Measurements from ENCODE around the gene EPG5. TPM values are rescaled to one million over a fixed set of nuclear protein-coding genes. Genes with fewer than 3 reads are reported as not detected.
"Not testable (repeated sequence)": the region's sequence is repeated elsewhere in the genome, so short reads cannot be mapped to it uniquely, and the experiment has no call there.

Gene EPG5
- total and polyA plus RNA-seq, 7 experiments from 2014 or later, result 6.3 to 54.8 (median 26.8) TPM

DNA sequence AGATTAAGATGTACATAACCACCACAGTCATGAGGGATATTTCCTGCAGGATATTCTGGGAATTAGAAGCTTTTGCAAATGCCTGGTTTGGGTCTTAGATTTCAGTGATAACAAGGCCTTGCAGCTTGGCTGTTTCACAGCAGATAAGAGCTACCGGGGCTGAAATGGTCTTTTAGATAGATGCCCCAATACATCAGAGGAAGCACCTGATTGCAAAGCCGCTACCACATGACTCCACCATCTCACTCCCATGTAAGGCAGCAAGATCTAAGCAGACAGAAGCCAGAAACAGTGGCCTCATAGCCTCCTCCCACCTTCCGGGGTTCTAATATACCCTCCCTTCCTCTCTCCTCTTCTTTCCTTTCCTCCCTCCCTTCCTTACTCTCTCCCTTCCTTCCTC lies 31.1 kb upstream of the EPG5 start:
- Histone ChIP-seq H3K4me3 (ENCODE audit: low read length) (peak overlapping the region; percentile 61), H3K27ac (ENCODE audit: low read depth, low read length) (peak overlapping the region; percentile 65)

GRCh38 chr18:45997700-45998151 lies 30.6 kb upstream of the EPG5 start:
- ATAC-seq, result peak; percentile 71
- Histone ChIP-seq H3K4me3 (ENCODE audit: low read length) (peak overlapping the region; percentile 61), H3K27me3 (ENCODE audit: control insufficient read depth in 2 of 2, insufficient read depth in 2 of 2, low read length in 2 of 2) (no peaks in the 10 kb centered on the region), H3K9me3 (ENCODE audit: control insufficient read depth in 2 of 3, low read length in 3 of 3) (peaks cover 0 to 7% (median 0%) of the 10 kb centered on the region in 3 experiments), H3K4me1 (ENCODE audit: control insufficient read depth in 2 of 2, insufficient read depth in 2 of 2, low read length in 2 of 2) (peaks cover 0 to 44% of the 10 kb centered on the region in 2 donors), H3K36me3 (ENCODE audit: control insufficient read depth in 2 of 3, insufficient read depth in 3 of 3, low read length in 3 of 3) (no peaks in the 10 kb centered on the region), H3K27ac (ENCODE audit: low read depth, low read length) (peak overlapping the region; percentile 65)
- peak in 7 of 9 donors; percentile 8 to 40 (median 27) for DNase-seq
- Mint-ChIP-seq H3K27me3 (peaks cover 0 to under 1% (median 0%) of the 10 kb centered on the region in 5 donors), H3K27ac (peak overlapping the region; percentile 76 to 94 (median 87)), H3K9me3 (peaks cover 0 to 15% (median 8%) of the 10 kb centered on the region in 11 donors), H3K4me3 (peak overlapping the region; percentile 63 to 83 (median 78)), H3K4me1 (peaks cover 20 to 62% (median 52%) of the 10 kb centered on the region in 7 donors), H3K36me3 (peaks cover 0 to 28% (median 19%) of the 10 kb centered on the region in 5 donors)
- ChIA-PET CTCF (interaction anchor here (0.6 to 1.4 kb wide), 4 partner anchors 74 to 332 kb away, joined by 3 to 7 read pairs (median 3); partner anchors contain the start of gene PSTPIP2), POLR2A (interaction anchor here (0.6 to 2.8 kb wide), 6 partner anchors 19 to 310 kb away, joined by 3 to 13 read pairs (median 3); partner anchors contain the start of gene PSTPIP2)
- intact Hi-C loops (cut with micrococcal nuclease), result loop anchor here (1.0 to 5.0 kb wide), 5 partner anchors 30 to 101 kb away; partner anchors contain the start of genes ATP5F1A (in 1 of the 2) and EPG5 (in 1 of the 2)

More for the DNA sequence above, 31.1 kb upstream of the EPG5 start:
- H3K4me1 ChIP-seq (ENCODE audit: control insufficient read depth in 2 of 2, insufficient read depth in 2 of 2, low read length in 2 of 2), result peaks cover 0 to 44% of the 10 kb centered on the region in 2 donors
- peaks cover 0 to 4% (median 0%) of the 10 kb centered on the region in 3 experiments for H3K36me3 ChIP-seq (ENCODE audit: control insufficient read depth in 2 of 3, insufficient read depth in 3 of 3, low read length in 3 of 3)
- Mint-ChIP-seq H3K27me3 (peaks cover 0 to 2% (median 0%) of the 10 kb centered on the region in 5 donors), H3K27ac (peak overlapping the region; percentile 76 to 94 (median 87)), H3K4me1 (peaks cover 20 to 62% (median 52%) of the 10 kb centered on the region in 7 donors), H3K9me3 (peaks cover 0 to 18% (median 10%) of the 10 kb centered on the region in 11 donors), H3K4me3 (peak overlapping the region; percentile 63 to 83 (median 78)), H3K36me3 (peaks cover 0 to 30% (median 23%) of the 10 kb centered on the region in 5 donors)
- DNase-seq, result peak in 7 of 9 donors; percentile 8 to 38 (median 26)
- ChIA-PET CTCF (interaction anchor here (1.1 to 1.4 kb wide), 2 partner anchors 74 to 76 kb away, joined by 3 to 7 read pairs; partner anchors contain the start of gene PSTPIP2), POLR2A (interaction anchor here (1.0 to 2.8 kb wide), 3 partner anchors 29 to 73 kb away, joined by 3 to 13 read pairs (median 4); partner anchors contain the start of gene PSTPIP2)
- ATAC-seq, result peak; percentile 76
- no peaks in the 10 kb centered on the region for H3K27me3 ChIP-seq (ENCODE audit: control insufficient read depth in 2 of 2, insufficient read depth in 2 of 2, low read length in 2 of 2)
- H3K9me3 ChIP-seq (ENCODE audit: control insufficient read depth in 2 of 3, low read length in 3 of 3), result peaks cover 0 to 7% (median 0%) of the 10 kb centered on the region in 3 experiments
- intact Hi-C loops (cut with micrococcal nuclease), result loop anchor here (1.0 to 5.0 kb wide), 4 partner anchors 30 to 100 kb away; partner anchors contain the start of genes ATP5F1A (in 1 of the 2) and EPG5 (in 1 of the 2)

- peaks cover 0 to 14% (median 0%) of the 10 kb centered on the region in 3 experiments for H3K36me3 ChIP-seq (ENCODE audit: control insufficient read depth in 2 of 3, insufficient read depth in 3 of 3, low read length in 3 of 3)
- CTCF ChIA-PET, result no interaction called here
Measured at GRCh38 chr18:45995461-45995860, 28.3 kb upstream of the EPG5 start.

GRCh38 chr18:45993438-45993837 lies 26.3 kb upstream of the EPG5 start:
- H3K27ac Mint-ChIP-seq, result peak overlapping the region in 1 of 9 donors; percentile 68
- Histone ChIP-seq H3K27ac (ENCODE audit: low read depth, low read length) (no peak overlapping the region), H3K9me3 (ENCODE audit: control insufficient read depth in 2 of 3, low read length in 3 of 3) (no peaks in the 10 kb centered on the region), H3K4me1 (ENCODE audit: control insufficient read depth in 2 of 2, insufficient read depth in 2 of 2, low read length in 2 of 2) (peaks cover 0 to 20% of the 10 kb centered on the region in 2 donors), H3K4me3 (ENCODE audit: low read length) (no peak overlapping the region), H3K36me3 (ENCODE audit: control insufficient read depth in 2 of 3, insufficient read depth in 3 of 3, low read length in 3 of 3) (peaks cover 0 to 24% (median 0%) of the 10 kb centered on the region in 3 experiments), H3K27me3 (ENCODE audit: control insufficient read depth in 2 of 2, insufficient read depth in 2 of 2, low read length in 2 of 2) (no peaks in the 10 kb centered on the region)
- POLR2A ChIA-PET, result no interaction called here
- no peak for ATAC-seq
- H3K4me3 Mint-ChIP-seq, result no peak overlapping the region
- no peaks in the 10 kb centered on the region for H3K27me3 Mint-ChIP-seq
- intact Hi-C loops (cut with micrococcal nuclease), result no loop called here
- CTCF ChIA-PET, result interaction anchor here (1.3 kb wide), 1 partner anchor 79 kb away, joined by 5 read pairs; the partner anchor contains the start of gene PSTPIP2
- H3K36me3 Mint-ChIP-seq, result peaks cover 5 to 44% (median 33%) of the 10 kb centered on the region in 5 donors
- no peak for DNase-seq
- H3K9me3 Mint-ChIP-seq, result peaks cover 0 to 3% (median 0%) of the 10 kb centered on the region in 11 donors
- H3K4me1 Mint-ChIP-seq, result peaks cover 9 to 30% (median 26%) of the 10 kb centered on the region in 7 donors

More at GRCh38 chr18:45995461-45995860, 28.3 kb upstream of the EPG5 start:
- no peaks in the 10 kb centered on the region for H3K27me3 Mint-ChIP-seq
- POLR2A ChIA-PET, result no interaction called here
- DNase-seq (no peak), ATAC-seq (no peak)
- H3K36me3 Mint-ChIP-seq, result peaks cover 0 to 28% (median 17%) of the 10 kb centered on the region in 5 donors
- Histone ChIP-seq H3K9me3 (ENCODE audit: control insufficient read depth in 2 of 3, low read length in 3 of 3) (no peaks in the 10 kb centered on the region), H3K4me1 (ENCODE audit: control insufficient read depth in 2 of 2, insufficient read depth in 2 of 2, low read length in 2 of 2) (peaks cover 0 to 38% of the 10 kb centered on the region in 2 donors), H3K27ac (ENCODE audit: low read depth, low read length) (no peak overlapping the region), H3K27me3 (ENCODE audit: control insufficient read depth in 2 of 2, insufficient read depth in 2 of 2, low read length in 2 of 2) (no peaks in the 10 kb centered on the region), H3K4me3 (ENCODE audit: low read length) (no peak overlapping the region)
- intact Hi-C loops (cut with micrococcal nuclease), result loop anchor here (5.0 kb wide), 1 partner anchor 47 kb away; no protein-coding TSS in a partner anchor
- H3K4me1 Mint-ChIP-seq, result peaks cover 17 to 47% (median 40%) of the 10 kb centered on the region in 7 donors
- peak overlapping the region in 5 of 9 donors; percentile 1 to 76 (median 28) for H3K27ac Mint-ChIP-seq
- peak overlapping the region in 1 of 10 donors; percentile 9 for H3K4me3 Mint-ChIP-seq
- no peaks in the 10 kb centered on the region for H3K9me3 Mint-ChIP-seq

DNA sequence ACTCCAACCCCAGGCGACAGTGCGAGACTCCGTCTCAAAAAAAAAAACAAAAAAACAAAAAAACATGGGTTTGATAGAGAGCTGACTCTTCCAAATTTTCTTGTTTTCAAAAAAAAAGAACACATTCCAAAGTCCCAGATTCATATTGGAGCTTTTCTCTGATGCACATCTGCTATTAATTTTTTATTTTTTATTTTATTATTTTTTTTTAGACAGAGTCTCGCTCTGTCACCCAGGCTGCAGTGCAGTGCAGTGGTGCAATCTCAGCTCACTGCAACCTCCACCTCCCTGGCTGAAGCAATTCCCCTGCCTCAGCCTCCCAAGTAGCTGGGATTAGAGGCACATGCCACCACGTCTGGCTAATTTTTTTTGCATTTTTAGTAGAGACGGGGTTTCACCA lies 25.4 kb upstream of the EPG5 start:
- POLR2A ChIA-PET, result not testable (repeated sequence)
- CTCF ChIA-PET, result interaction anchor here (0.7 kb wide), 1 partner anchor 8 kb away, joined by 3 read pairs; no protein-coding TSS in a partner anchor

DNA sequence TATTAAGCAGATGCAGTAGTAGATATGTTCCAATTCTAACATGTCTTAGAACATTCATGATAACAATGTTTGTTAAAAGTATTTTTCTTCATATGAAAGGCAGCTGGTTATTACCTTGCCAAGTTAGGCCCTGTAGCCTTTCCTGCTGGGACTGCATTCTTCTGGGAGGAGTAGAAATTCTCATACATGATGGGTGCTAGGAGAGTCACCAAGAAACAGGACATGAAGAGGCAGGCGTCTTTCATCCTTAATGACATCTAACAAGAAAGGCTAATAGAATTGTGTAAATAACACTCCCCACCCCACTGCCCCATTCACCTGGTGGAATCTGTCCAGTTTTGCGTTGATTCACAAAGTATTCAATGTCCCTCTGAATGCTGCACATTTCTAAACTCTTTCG lies 24.7 kb upstream of the EPG5 start:
- peaks cover 0 to 5% of the 10 kb centered on the region in 2 donors for H3K4me1 ChIP-seq (ENCODE audit: control insufficient read depth in 2 of 2, insufficient read depth in 2 of 2, low read length in 2 of 2)
- H3K27ac ChIP-seq (ENCODE audit: low read depth, low read length), result no peak overlapping the region
- ChIA-PET POLR2A (no interaction called here), CTCF (interaction anchor here (0.7 kb wide), 1 partner anchor 9 kb away, joined by 3 read pairs; no protein-coding TSS in a partner anchor)
- H3K27me3 Mint-ChIP-seq, result no peaks in the 10 kb centered on the region
- H3K27me3 ChIP-seq (ENCODE audit: control insufficient read depth in 2 of 2, insufficient read depth in 2 of 2, low read length in 2 of 2), result no peaks in the 10 kb centered on the region
- no peak overlapping the region for H3K27ac Mint-ChIP-seq
- H3K9me3 Mint-ChIP-seq, result peaks cover 0 to 3% (median 0%) of the 10 kb centered on the region in 11 donors
- H3K4me3 Mint-ChIP-seq, result no peak overlapping the region
- no peak overlapping the region for H3K4me3 ChIP-seq (ENCODE audit: low read length)
- intact Hi-C loops (cut with micrococcal nuclease), result no loop called here
- ATAC-seq (no peak), DNase-seq (no peak)
- no peaks in the 10 kb centered on the region for H3K9me3 ChIP-seq (ENCODE audit: control insufficient read depth in 2 of 3, low read length in 3 of 3)
- H3K36me3 ChIP-seq (ENCODE audit: control insufficient read depth in 2 of 3, insufficient read depth in 3 of 3, low read length in 3 of 3), result peaks cover 0 to 24% (median 0%) of the 10 kb centered on the region in 3 experiments
- peaks cover 1 to 15% (median 11%) of the 10 kb centered on the region in 7 donors for H3K4me1 Mint-ChIP-seq
- H3K36me3 Mint-ChIP-seq, result peaks cover 9 to 56% (median 33%) of the 10 kb centered on the region in 5 donors

More for the DNA sequence above, 25.4 kb upstream of the EPG5 start:
- H3K27ac ChIP-seq (ENCODE audit: low read depth, low read length); H3K27ac Mint-ChIP-seq; DNase-seq; intact Hi-C loops (cut with micrococcal nuclease); H3K9me3 Mint-ChIP-seq; H3K9me3 ChIP-seq (ENCODE audit: control insufficient read depth in 2 of 3, low read length in 3 of 3); H3K4me3 ChIP-seq (ENCODE audit: low read length); H3K27me3 ChIP-seq (ENCODE audit: control insufficient read depth in 2 of 2, insufficient read depth in 2 of 2, low read length in 2 of 2); H3K4me3 Mint-ChIP-seq; ATAC-seq; H3K27me3 Mint-ChIP-seq: not testable (repeated sequence)
- Histone ChIP-seq H3K36me3 (ENCODE audit: control insufficient read depth in 2 of 3, insufficient read depth in 3 of 3, low read length in 3 of 3) (peaks cover 0 to 24% (median 0%) of the 10 kb centered on the region in 3 experiments), H3K4me1 (ENCODE audit: control insufficient read depth in 2 of 2, insufficient read depth in 2 of 2, low read length in 2 of 2) (peaks cover 0 to 11% of the 10 kb centered on the region in 2 donors)
- Mint-ChIP-seq H3K4me1 (peaks cover 4 to 21% (median 17%) of the 10 kb centered on the region in 7 donors), H3K36me3 (peaks cover 9 to 52% (median 33%) of the 10 kb centered on the region in 5 donors)

Measured in naive thymus-derived CD4-positive, alpha-beta T cell (primary cell).